IPS-15b (cell line): Measurements from ENCODE around the gene AGAP1.

Experiments
- H3K27me3 ChIP-seq: one replicate; pipeline ENCODE4 v1.6.1; 2013; ENCODE audit warnings: low read length; ENCODE audit not compliant: control insufficient read depth, insufficient read depth
- H3K36me3 ChIP-seq: one replicate; pipeline ENCODE4 v1.6.1; 2013; ENCODE audit warnings: low read length; ENCODE audit not compliant: control insufficient read depth, insufficient read depth
- H3K4me1 ChIP-seq: one replicate; pipeline ENCODE4 v1.6.1; 2013; ENCODE audit warnings: mild to moderate bottlenecking, low read length; ENCODE audit not compliant: control insufficient read depth, insufficient read depth
- H3K4me3 ChIP-seq: one replicate; pipeline ENCODE4 v1.5.1; 2013; ENCODE audit warnings: low read depth, low read length
- H3K9ac ChIP-seq: one replicate; pipeline ENCODE4 v1.6.1; 2013; ENCODE audit warnings: low read depth, mild to moderate bottlenecking, low read length
- H3K9me3 ChIP-seq: one replicate; pipeline ENCODE4 v1.6.1; 2013; ENCODE audit warnings: mild to moderate bottlenecking, low read length; ENCODE audit not compliant: control insufficient read depth, insufficient read depth

The AGAP1 gene

GRCh38 chr2:236047176-236047575 lies 553.3 kb downstream of the AGAP1 start:
- no peaks in the 10 kb centered on the region for H3K27me3 ChIP-seq
- peaks cover 6% of the 10 kb centered on the region for H3K4me1 ChIP-seq
- H3K4me3 ChIP-seq: no peak overlapping the region
- H3K36me3 ChIP-seq: peaks cover 3% of the 10 kb centered on the region
- H3K9ac ChIP-seq: no peak overlapping the region
- H3K9me3 ChIP-seq: no peaks in the 10 kb centered on the region

- no peaks in the 10 kb centered on the region for H3K27me3 ChIP-seq
- H3K9me3 ChIP-seq: no peaks in the 10 kb centered on the region
Measured at GRCh38 chr2:236047886-236048540, 554.2 kb downstream of the AGAP1 start.

GRCh38 chr2:236049981-236050380 lies 556.1 kb downstream of the AGAP1 start:
- H3K4me3 ChIP-seq: no peak overlapping the region
- H3K9me3 ChIP-seq: no peaks in the 10 kb centered on the region
- no peaks in the 10 kb centered on the region for H3K27me3 ChIP-seq
- H3K36me3 ChIP-seq: peaks cover 3% of the 10 kb centered on the region
- no peak overlapping the region for H3K9ac ChIP-seq
- peaks cover 15% of the 10 kb centered on the region for H3K4me1 ChIP-seq

More at GRCh38 chr2:236047886-236048540, 554.2 kb downstream of the AGAP1 start:
- Histone ChIP-seq H3K36me3 (peaks cover 3% of the 10 kb centered on the region), H3K4me1 (peaks cover 6% of the 10 kb centered on the region), H3K4me3 (no peak overlapping the region), H3K9ac (no peak overlapping the region)

- Histone ChIP-seq H3K9me3 (no peaks in the 10 kb centered on the region), H3K4me1 (peaks cover 15% of the 10 kb centered on the region), H3K4me3 (no peak overlapping the region), H3K36me3 (no peaks in the 10 kb centered on the region), H3K9ac (no peak overlapping the region), H3K27me3 (peaks cover 2% of the 10 kb centered on the region)
Measured at GRCh38 chr2:236051351-236051750, 557.5 kb downstream of the AGAP1 start.

- Histone ChIP-seq H3K9me3 (no peaks in the 10 kb centered on the region), H3K4me1 (peaks cover 15% of the 10 kb centered on the region), H3K27me3 (peaks cover 2% of the 10 kb centered on the region), H3K36me3 (no peaks in the 10 kb centered on the region), H3K4me3 (no peak overlapping the region), H3K9ac (no peak overlapping the region)
Measured at GRCh38 chr2:236051806-236052205, 558.0 kb downstream of the AGAP1 start.

- peaks cover 2% of the 10 kb centered on the region for H3K27me3 ChIP-seq
- H3K4me1 ChIP-seq: peaks cover 15% of the 10 kb centered on the region
- no peak overlapping the region for H3K9ac ChIP-seq
- no peak overlapping the region for H3K4me3 ChIP-seq
- no peaks in the 10 kb centered on the region for H3K36me3 ChIP-seq
- H3K9me3 ChIP-seq: no peaks in the 10 kb centered on the region
Measured at GRCh38 chr2:236052206-236052605, 558.4 kb downstream of the AGAP1 start.

GRCh38 chr2:236052926-236053821 lies 559.3 kb downstream of the AGAP1 start:
- Histone ChIP-seq H3K27me3 (peaks cover 2% of the 10 kb centered on the region), H3K36me3 (no peaks in the 10 kb centered on the region), H3K9ac (no peak overlapping the region), H3K9me3 (no peaks in the 10 kb centered on the region), H3K4me1 (peaks cover 15% of the 10 kb centered on the region), H3K4me3 (no peak overlapping the region)

GRCh38 chr2:236054125-236054524 lies 560.3 kb downstream of the AGAP1 start:
- Histone ChIP-seq H3K4me3 (no peak overlapping the region), H3K27me3 (peaks cover 2% of the 10 kb centered on the region), H3K4me1 (peaks cover 15% of the 10 kb centered on the region), H3K36me3 (no peaks in the 10 kb centered on the region), H3K9ac (no peak overlapping the region), H3K9me3 (no peaks in the 10 kb centered on the region)

- Histone ChIP-seq H3K9me3 (no peaks in the 10 kb centered on the region), H3K4me3 (no peak overlapping the region), H3K4me1 (peaks cover 15% of the 10 kb centered on the region), H3K27me3 (peaks cover 2% of the 10 kb centered on the region), H3K36me3 (no peaks in the 10 kb centered on the region), H3K9ac (no peak overlapping the region)
Measured at GRCh38 chr2:236054621-236055305, 560.9 kb downstream of the AGAP1 start.

- Histone ChIP-seq H3K36me3 (no peaks in the 10 kb centered on the region), H3K4me3 (no peak overlapping the region), H3K4me1 (peaks cover 15% of the 10 kb centered on the region), H3K27me3 (peaks cover 2% of the 10 kb centered on the region), H3K9me3 (no peaks in the 10 kb centered on the region), H3K9ac (no peak overlapping the region)
Measured at GRCh38 chr2:236055471-236055870, 561.6 kb downstream of the AGAP1 start.

GRCh38 chr2:236056141-236056540 lies 562.3 kb downstream of the AGAP1 start:
- Histone ChIP-seq H3K9ac (no peak overlapping the region), H3K36me3 (no peaks in the 10 kb centered on the region), H3K9me3 (no peaks in the 10 kb centered on the region), H3K27me3 (peaks cover 2% of the 10 kb centered on the region), H3K4me1 (peaks cover 14% of the 10 kb centered on the region), H3K4me3 (no peak overlapping the region)
